Peyer's patch (tissue), 4 donors: ENCODE data around the gene NAV2.

ENCODE experiments used
- POLR2A ChIP-seq, 2 donors: fragments of 450-650 bp; IDR thresholded peaks; one replicate each; pipeline ENCODE4 v1.5.1; 2017; ENCODE audit warnings: antibody characterized with exemption in 2 of 2, mild to moderate bottlenecking in 2 of 2, moderate library complexity in 2 of 2
- TF ChIP-seq, protein P1 (sequence below), 6 experiments: fragments of 450-650 bp in 4 of 6; fragments of 200-600 bp in 2 of 6; sonication (generic) in 1 of 6; IDR thresholded peaks; one replicate each; pipeline ENCODE4 v1.5.1; 2017 to 2019; ENCODE audit warnings: antibody characterized with exemption in 6 of 6, mild to moderate bottlenecking in 3 of 6, moderate library complexity in 1 of 6

DNA sequence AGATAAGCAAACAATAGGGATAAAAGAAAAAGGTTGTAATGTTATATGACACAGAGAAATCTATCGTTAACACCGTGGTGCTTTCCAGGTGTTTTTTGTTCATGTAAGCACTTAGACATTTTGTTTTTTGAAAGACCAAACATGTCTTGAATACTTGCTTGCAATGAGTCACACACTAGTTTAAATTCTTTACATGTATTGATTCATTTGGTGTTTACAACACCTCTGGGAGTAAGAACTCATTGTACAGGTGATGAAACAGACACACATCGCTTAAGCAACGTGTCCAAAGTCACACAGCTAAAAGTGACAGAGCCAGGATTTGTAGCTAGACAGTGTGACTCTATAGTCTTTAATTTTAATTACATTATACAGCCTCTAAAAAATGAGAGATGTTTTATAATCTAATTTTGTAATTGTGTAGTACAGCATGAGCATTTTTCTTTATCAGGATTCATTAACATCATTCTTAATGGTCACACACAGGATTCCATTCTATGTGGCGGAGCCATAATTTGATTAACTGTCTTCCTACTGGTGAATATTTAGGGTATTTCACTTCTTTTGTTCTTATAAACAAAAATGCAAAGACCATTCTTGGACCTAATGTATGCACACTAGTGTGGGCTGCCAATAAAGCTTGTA lies 298.8 kb downstream of the NAV2 start:
- TF ChIP-seq, protein P1, sequence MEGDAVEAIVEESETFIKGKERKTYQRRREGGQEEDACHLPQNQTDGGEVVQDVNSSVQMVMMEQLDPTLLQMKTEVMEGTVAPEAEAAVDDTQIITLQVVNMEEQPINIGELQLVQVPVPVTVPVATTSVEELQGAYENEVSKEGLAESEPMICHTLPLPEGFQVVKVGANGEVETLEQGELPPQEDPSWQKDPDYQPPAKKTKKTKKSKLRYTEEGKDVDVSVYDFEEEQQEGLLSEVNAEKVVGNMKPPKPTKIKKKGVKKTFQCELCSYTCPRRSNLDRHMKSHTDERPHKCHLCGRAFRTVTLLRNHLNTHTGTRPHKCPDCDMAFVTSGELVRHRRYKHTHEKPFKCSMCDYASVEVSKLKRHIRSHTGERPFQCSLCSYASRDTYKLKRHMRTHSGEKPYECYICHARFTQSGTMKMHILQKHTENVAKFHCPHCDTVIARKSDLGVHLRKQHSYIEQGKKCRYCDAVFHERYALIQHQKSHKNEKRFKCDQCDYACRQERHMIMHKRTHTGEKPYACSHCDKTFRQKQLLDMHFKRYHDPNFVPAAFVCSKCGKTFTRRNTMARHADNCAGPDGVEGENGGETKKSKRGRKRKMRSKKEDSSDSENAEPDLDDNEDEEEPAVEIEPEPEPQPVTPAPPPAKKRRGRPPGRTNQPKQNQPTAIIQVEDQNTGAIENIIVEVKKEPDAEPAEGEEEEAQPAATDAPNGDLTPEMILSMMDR (IDR thresholded peaks at IDR 0.05): no peak
- TF ChIP-seq POLR2A (IDR thresholded peaks at IDR 0.05): no peak
